OCI-LY7 (cell line): ENCODE results near the gene HERC6. TPM values are rescaled to one million over a fixed set of nuclear protein-coding genes. Genes with fewer than 3 reads are reported as not detected.

Source experiments
- BruUV-seq: library from RNA; stranded (reverse); fragments of 400-500 nt; replicated peaks from 2 replicates; lab custom pipeline; 2021; lab: Mats Ljungman, UMichigan
- CTCF ChIA-PET: fragments of 300-600 bp; sonication (Branson Sonifier 250); formaldehyde crosslinking; loops from one replicate; lab custom pipeline; 2022; ENCODE audit warnings: antibody characterized with exemption; ENCODE audit not compliant: unreplicated experiment; lab: Charles Lee
- POLR2A ChIA-PET: fragments of 300-600 bp; sonication (Branson Sonifier 250); formaldehyde crosslinking; loops from one replicate; lab custom pipeline; 2022; ENCODE audit warnings: antibody characterized with exemption; lab: Charles Lee
- DNase-seq: peaks from one replicate; pipeline ENCODE4 v3.0.0-alpha.2; 2015; ENCODE audit warnings: low spot score
- H2AFZ ChIP-seq: fragments of 200-600 bp; sonication (generic), shearing (Covaris generic); 2 replicates; pipeline ENCODE4 v1.6.1; 2014; ENCODE audit warnings: mild to moderate bottlenecking, antibody characterized with exemption, low read length, moderate library complexity
- H3K27ac ChIP-seq: fragments of 200-600 bp; sonication (generic); 2 replicates; pipeline ENCODE4 v1.5.1; 2014; ENCODE audit warnings: mixed run types, low read depth, mild to moderate bottlenecking, moderate library complexity, low read length, inconsistent platforms; ENCODE audit not compliant: poor library complexity, severe bottlenecking
- H3K36me3 ChIP-seq: fragments of 200-600 bp; sonication (generic); 2 replicates; pipeline ENCODE4 v1.6.1; 2014; ENCODE audit warnings: mild to moderate bottlenecking, antibody characterized with exemption, low read length, moderate library complexity, mixed read lengths; ENCODE audit not compliant: insufficient read depth
- H3K4me1 ChIP-seq: fragments of 200-600 bp; sonication (generic); 2 replicates; pipeline ENCODE4 v1.5.1; 2014; ENCODE audit warnings: mild to moderate bottlenecking, low read length; ENCODE audit not compliant: insufficient read depth, poor library complexity, severe bottlenecking
- H3K4me2 ChIP-seq: fragments of 200-600 bp; sonication (generic); 2 replicates; pipeline ENCODE4 v1.6.1; 2014; ENCODE audit warnings: mild to moderate bottlenecking, low read length
- H3K4me3 ChIP-seq: fragments of 200-600 bp; sonication (generic); 2 replicates; pipeline ENCODE4 v1.5.1; 2014; ENCODE audit warnings: mild to moderate bottlenecking, low read depth, low read length; ENCODE audit not compliant: poor library complexity, severe bottlenecking
- H3K79me2 ChIP-seq: fragments of 200-600 bp; sonication (generic); 2 replicates; pipeline ENCODE4 v1.6.1; 2016; ENCODE audit warnings: low read depth, mild to moderate bottlenecking, low read length, moderate library complexity, mixed read lengths; ENCODE audit not compliant: insufficient read depth
- H3K9me2 ChIP-seq: fragments of 200-600 bp; sonication (generic); 2 replicates; pipeline ENCODE4 v1.6.1; 2016; ENCODE audit warnings: mild to moderate bottlenecking, low read length, mixed read lengths; ENCODE audit not compliant: insufficient read depth
- H3K9me3 ChIP-seq: fragments of 200-600 bp; sonication (generic); 2 replicates; pipeline ENCODE4 v1.6.1; 2014; ENCODE audit warnings: mild to moderate bottlenecking, mixed run types, low read length, mixed read lengths
- H4K20me1 ChIP-seq: fragments of 200-600 bp; sonication (generic); 2 replicates; pipeline ENCODE4 v1.6.1; 2014; ENCODE audit warnings: mild to moderate bottlenecking, antibody characterized with exemption, low read length, moderate library complexity, mixed read lengths; ENCODE audit not compliant: insufficient read depth
- CTCF ChIP-seq: fragments of 200-600 bp; sonication (generic); conservative IDR thresholded peaks from 2 replicates; pipeline ENCODE4 v1.5.1; 2014; ENCODE audit warnings: mild to moderate bottlenecking, antibody characterized with exemption, low read length, moderate library complexity, mixed read lengths
- EZH2phosphoT487 ChIP-seq: fragments of 200-600 bp; sonication (generic); IDR thresholded peaks from 2 replicates; pipeline ENCODE4 v1.6.1; 2018; ENCODE audit warnings: low read depth, borderline replicate concordance, mild to moderate bottlenecking, mixed run types, antibody characterized with exemption, low read length, moderate library complexity, mixed read lengths
- intact Hi-C: fragments of 100-400 bp; cut with micrococcal nuclease; formaldehyde crosslinking; loops from one replicate; pipeline ENCODE4 v1.10.0; 2022; ENCODE audit not compliant: unreplicated experiment
- total RNA-seq, 2 experiments: library from RNA; depleted of rRNA in 1 of 2; stranded (reverse); fragments of >200 nt in 1 of 2; shearing (Covaris generic) in 1 of 2; gene quantifications; 2 replicates each; pipeline ENCODE4 v1.2.3, GENCODE V29; 2014 to 2022

HERC6 gene
- total RNA-seq, 2 experiments from 2014 or later: 0.09 to 0.51 TPM

- intact Hi-C loops: no loop called here
- no peaks in the 10 kb centered on the region for H3K9me2 ChIP-seq
- no peak overlapping the region for H3K27ac ChIP-seq
- no peak overlapping the region for H2AFZ ChIP-seq
- no peaks in the 10 kb centered on the region for H3K4me1 ChIP-seq
- H4K20me1 ChIP-seq: no peaks in the 10 kb centered on the region
- H3K4me2 ChIP-seq: no peak overlapping the region
- ChIA-PET CTCF (no interaction called here), POLR2A (interaction anchor here (0.7 kb wide), 1 partner anchor 105 kb away, joined by 3 read pairs; the partner anchor contains the start of gene PYURF)
- H3K36me3 ChIP-seq: no peaks in the 10 kb centered on the region
- no TSS peak for BruUV-seq
- H3K4me3 ChIP-seq: no peak overlapping the region
- no peaks in the 10 kb centered on the region for H3K79me2 ChIP-seq
- H3K9me3 ChIP-seq: no peaks in the 10 kb centered on the region
- no peak for DNase-seq
- TF ChIP-seq CTCF (no peak), EZH2phosphoT487 (no peak)
Measured at GRCh38 chr4:88418411-88418810, 39.8 kb downstream of the HERC6 start.

GRCh38 chr4:88419874-88420273 is 41.2 kb downstream of the HERC6 start:
- Histone ChIP-seq H3K4me3 (no peak overlapping the region), H3K27ac (no peak overlapping the region), H3K36me3 (no peaks in the 10 kb centered on the region), H3K9me2 (no peaks in the 10 kb centered on the region), H3K4me1 (no peaks in the 10 kb centered on the region), H2AFZ (no peak overlapping the region), H3K79me2 (no peaks in the 10 kb centered on the region), H3K4me2 (no peak overlapping the region), H4K20me1 (no peaks in the 10 kb centered on the region), H3K9me3 (no peaks in the 10 kb centered on the region)
- no TSS peak for BruUV-seq
- no peak for TF ChIP-seq CTCF
- TF ChIP-seq EZH2phosphoT487: no peak
- intact Hi-C loops: no loop called here
- POLR2A ChIA-PET: no interaction called here
- CTCF ChIA-PET: no interaction called here
- no peak for DNase-seq

- Histone ChIP-seq H3K9me2 (no peaks in the 10 kb centered on the region), H2AFZ (no peak overlapping the region), H3K4me1 (no peaks in the 10 kb centered on the region), H3K9me3 (no peaks in the 10 kb centered on the region), H4K20me1 (no peaks in the 10 kb centered on the region), H3K79me2 (no peaks in the 10 kb centered on the region), H3K36me3 (no peaks in the 10 kb centered on the region), H3K4me3 (no peak overlapping the region), H3K4me2 (no peak overlapping the region), H3K27ac (no peak overlapping the region)
- CTCF ChIA-PET: no interaction called here
- BruUV-seq: no TSS peak
- TF ChIP-seq EZH2phosphoT487 (no peak), CTCF (no peak)
- DNase-seq: no peak
- intact Hi-C loops: no loop called here
- POLR2A ChIA-PET: no interaction called here
Measured at GRCh38 chr4:88420844-88421243, 42.2 kb downstream of the HERC6 start.
